ENCODE measurements around the gene STIMATE.

- no peak for TF ChIP-seq CTCF (conservative IDR thresholded peaks at IDR 0.05)
- TF ChIP-seq ZFX (IDR thresholded peaks at IDR 0.05) = no peak
Observed at GRCh38 chr3:52846432-52846965, 50.8 kb downstream of the STIMATE start.
